NCI-H2196 (cell line): ENCODE measurements around the gene IL18R1.
"Not testable (repeated sequence)": the region's sequence is repeated elsewhere in the genome, so short reads cannot be mapped to it uniquely, and the experiment has no call there.

ENCODE experiments used
- DNase-seq: peaks from one replicate; lab custom pipeline; 2025; ENCODE audit not compliant: unreplicated experiment; lab: John Stamatoyannopoulos, UW

IL18R1 gene

GRCh38 chr2:102355526-102356380, at the start of gene IL18R1:
Gene IL18R1, plus strand, starts transcription at chr2:102355796. Its CDS starts 6,865 bp downstream, at chr2:102362661.
- DNase-seq = peak; percentile 14

GRCh38 chr2:102306125-102306524, 49.5 kb upstream of the IL18R1 start:
- no peak for DNase-seq

DNA sequence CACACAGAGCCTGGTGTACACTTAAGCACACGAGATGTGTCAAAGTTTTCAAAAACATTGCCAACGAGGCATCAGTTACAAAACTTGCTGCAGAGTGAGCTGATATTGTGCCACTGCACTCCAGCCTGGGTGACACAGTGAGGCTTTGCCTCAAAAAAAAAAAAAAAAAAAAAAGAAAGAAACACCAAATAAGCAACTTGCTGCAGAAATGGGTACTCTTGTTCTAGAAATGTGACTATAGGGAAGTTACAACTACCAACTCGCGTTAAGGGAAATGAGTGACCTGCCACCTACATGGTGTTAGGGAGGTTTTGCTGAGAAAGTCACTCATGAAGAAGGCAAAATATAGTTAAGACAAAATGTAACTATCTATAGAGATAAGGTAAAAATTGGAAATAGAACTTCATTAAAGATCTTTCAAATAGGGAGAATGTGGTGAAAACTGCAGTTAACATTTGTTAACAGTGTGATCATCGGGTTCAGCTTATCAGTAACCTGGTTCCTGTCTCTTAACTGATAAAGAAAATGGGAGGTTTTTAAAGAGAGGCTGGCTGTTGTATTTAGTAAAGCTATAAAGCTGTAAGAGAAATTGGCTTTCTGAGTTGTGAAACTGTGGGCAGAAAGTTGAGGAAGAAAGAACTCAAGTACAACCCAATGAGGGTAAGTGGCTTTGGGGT, 44.5 kb upstream of the IL18R1 start, which contains the start of gene IL1RL1:
TSS of gene IL1RL1 (plus strand) at position 600 of the 677 bp plus-strand sequence. CDS start 26,702 bp downstream, outside the sequence.
- no peak for DNase-seq

DNA sequence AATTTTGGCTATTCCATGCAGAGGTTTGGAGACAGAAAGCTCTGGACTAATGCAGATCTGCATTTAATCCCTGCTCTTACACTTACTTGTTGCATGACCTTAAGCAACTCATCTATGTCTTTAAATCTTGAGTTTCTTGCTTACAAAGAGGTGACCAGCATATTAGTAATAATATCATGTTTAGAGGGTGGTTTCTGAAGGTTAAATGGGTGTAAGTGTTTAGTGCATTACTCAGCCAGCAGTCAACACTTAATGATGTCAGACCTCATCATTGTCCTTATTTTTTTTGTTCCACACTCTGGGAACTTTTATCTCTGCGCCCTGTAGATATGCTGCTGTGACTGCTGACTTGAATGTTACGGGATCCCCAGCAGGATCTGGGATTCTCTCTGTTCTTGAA, 42.6 kb upstream of the IL18R1 start:
- DNase-seq = no peak

GRCh38 chr2:102313471-102313870, 42.1 kb upstream of the IL18R1 start:
- no peak for DNase-seq

- no peak for DNase-seq
Measured at GRCh38 chr2:102313950-102314349, 41.6 kb upstream of the IL18R1 start.

DNA sequence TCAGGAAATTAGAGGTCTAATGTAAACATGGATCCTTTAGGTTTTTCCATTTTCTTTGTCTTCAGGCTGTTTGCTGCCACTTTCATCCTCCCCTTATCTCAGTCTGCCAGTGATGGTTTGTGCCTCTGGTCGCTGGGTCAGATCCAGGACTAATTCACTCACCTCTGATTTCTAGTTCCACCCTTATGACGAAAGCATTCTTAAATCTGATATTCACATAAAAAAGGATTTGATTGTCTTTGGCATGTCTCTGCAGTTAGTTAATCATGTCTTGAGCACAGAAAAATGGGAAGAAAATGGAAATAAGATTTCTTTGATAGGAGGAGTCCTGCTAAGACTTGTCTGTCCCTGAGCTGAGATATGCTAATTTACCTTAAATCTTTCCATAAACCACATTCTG, 39.7 kb upstream of the IL18R1 start:
- DNase-seq = no peak

GRCh38 chr2:102317715-102318114, 37.9 kb upstream of the IL18R1 start:
- DNase-seq = no peak

- no peak for DNase-seq
Measured at GRCh38 chr2:102318437-102318836, 37.2 kb upstream of the IL18R1 start.

DNA sequence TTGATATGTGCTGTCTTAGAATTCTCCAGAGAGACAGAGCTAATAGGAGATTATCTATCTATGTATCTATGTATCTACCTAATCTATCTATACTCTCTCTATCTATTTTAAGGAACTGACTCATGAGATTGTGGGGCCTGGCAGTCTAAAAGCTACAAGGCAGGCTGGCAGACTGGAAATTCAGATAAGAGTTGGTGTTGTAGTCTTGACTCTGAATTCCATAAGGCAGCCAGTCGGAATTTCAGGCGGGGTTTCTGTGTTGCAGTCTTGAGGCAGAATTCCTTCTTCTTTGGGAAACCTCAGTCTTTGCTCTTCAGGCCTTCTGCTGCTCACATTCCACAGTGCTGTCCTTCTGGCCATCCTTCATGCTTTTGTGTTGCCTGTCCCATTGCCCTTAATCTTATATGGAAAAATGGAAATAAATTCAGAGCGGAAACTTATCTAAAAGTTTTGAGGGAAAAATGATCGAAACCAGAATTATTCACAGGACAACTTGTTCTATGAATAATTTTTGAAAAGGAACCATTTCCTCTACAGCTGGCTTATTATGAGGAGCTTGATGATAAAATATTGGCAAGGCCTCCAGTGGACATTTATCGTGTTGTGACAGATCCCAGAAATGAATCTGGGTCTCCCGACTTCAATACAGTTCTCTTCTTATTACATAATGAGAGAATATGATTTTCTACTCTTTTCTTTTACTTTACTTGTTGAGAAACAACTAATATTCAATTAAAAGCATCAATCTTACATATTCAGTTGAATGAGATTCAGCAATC, 33.5 kb upstream of the IL18R1 start:
- DNase-seq = no peak

- DNase-seq = not testable (repeated sequence)
Measured at GRCh38 chr2:102324914-102325313, 30.7 kb upstream of the IL18R1 start.

DNA sequence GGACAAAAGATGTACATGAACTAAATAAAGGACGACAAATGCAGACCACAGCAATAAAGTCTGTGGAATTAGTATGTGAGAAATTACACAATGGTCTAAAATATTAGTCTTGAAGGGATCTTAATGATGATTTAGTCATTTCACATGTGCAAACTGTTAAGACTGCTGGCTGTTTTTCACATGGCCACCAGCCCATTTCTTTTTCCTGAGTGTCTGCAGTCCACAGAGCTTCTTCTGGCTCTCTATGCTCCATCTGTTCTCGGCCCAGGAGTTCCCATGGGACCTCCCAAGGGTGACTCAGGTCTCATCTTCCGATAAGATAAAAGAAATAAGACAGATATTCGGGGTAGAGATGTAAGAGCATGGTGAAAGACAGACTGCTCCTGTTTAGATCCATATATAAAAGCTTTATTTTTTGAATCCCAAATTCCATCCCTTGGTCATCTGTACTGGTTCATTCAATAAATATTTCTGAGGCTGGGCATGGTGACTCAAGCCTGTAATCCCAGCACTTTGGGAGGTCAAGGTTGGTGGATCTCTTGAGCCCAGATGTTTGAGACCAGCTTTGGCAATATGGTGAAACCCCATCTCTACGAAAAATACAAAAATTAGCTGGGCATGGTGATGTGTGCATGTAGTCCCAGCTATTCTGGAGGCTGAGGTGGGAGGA, 24.1 kb upstream of the IL18R1 start:
- DNase-seq = no peak

- DNase-seq = no peak
Measured at GRCh38 chr2:102334486-102334885, 21.1 kb upstream of the IL18R1 start.

GRCh38 chr2:102335871-102336366, 19.7 kb upstream of the IL18R1 start:
- DNase-seq = no peak

DNA sequence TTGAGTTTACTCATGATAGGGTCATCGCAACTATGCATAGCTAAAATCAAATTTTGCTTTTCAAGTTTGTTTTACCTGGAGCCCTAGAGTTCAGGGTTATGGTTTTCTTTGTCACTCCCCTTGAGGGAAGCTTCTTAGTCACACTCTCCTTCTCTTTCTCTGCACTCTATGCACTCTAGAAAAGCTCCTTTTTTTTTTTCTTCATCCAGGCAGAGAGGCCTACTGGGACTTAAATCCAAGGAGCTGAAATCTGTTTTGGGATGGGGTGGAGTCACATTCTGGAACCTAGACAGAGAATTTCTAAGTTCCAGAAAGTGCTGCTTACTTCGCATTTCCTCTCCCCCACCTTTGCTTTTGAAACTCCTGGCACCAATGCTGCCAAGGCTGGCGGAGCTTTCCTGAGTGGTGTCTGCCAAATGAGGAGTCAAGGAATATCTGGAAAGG, 19.1 kb upstream of the IL18R1 start:
- DNase-seq = no peak

DNA sequence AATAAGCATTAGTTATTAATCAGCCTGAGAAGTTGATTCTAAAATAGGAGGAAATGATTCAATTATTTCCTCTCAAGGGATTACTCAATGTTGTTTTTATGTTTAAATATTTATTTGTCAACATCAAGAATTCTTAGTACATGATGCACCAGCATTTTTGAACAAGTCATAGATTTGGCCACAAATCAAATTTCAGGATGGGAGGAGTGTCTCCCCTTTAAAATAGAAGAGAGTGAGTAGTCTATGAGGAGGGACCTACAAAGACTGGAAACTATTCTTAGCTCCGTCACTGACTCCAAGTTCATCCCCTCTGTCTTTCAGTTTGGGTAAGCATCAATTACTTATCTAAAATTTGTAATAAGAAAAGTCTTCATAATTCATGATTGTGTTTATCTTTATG, 18.6 kb upstream of the IL18R1 start:
- no peak for DNase-seq

DNA sequence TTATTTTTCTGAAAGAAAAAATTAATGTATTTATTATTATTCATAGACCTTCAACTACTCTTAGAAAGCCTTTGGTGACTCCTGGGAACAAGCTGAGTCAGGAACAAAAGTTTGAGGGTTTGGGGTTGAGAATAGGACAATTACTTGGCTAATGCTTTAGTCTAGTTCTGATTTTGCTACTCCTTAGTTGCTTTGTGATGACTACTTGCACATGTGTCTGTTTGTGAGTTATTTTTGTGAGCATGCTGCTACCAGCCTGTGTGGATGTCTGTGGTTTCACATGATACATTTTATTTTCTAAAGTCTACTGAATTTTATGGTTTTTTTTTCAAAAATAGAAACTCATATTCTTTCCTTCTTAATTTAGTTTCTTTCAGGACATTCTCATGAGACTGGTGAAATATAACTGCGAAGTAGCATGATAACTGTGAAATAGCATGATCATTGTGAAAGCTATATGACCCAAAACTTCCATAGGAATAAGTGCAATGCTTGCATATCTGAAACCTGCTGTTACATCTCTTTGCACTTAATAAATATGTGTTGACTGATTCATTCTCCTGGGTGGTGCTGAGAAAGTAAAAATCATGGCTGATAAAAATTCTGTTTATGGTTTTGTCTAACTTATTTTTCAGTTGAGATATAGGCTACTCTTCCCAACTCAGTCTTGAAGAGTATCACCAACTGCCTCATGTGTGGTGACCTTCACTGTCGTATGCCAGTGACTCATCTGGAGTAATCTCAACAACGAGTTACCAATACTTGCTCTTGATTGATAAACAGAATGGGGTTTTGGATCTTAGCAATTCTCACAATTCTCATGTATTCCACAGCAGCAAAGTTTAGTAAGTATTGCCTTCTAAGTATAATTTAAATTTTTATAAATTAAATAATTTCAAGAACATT, 17.9 kb upstream of the IL18R1 start:
- no peak for DNase-seq

- DNase-seq = no peak
Measured at GRCh38 chr2:102340778-102341177, 14.8 kb upstream of the IL18R1 start.

GRCh38 chr2:102342888-102343287, 12.7 kb upstream of the IL18R1 start:
- no peak for DNase-seq

- no peak for DNase-seq
Measured at GRCh38 chr2:102344397-102344796, 11.2 kb upstream of the IL18R1 start.
